Measurements from ENCODE around the gene RNF183.
A peak's percentile ranks its signal among the peaks of the same experiment; 100 is the strongest.
"Not testable (repeated sequence)": the region's sequence is repeated elsewhere in the genome, so short reads cannot be mapped to it uniquely, and the experiment has no call there.

Gene RNF183

GRCh38 chr9:113275157-113276131, 27.7 kb downstream of the RNF183 start, which contains the start of the genes CDC26 and PRPF4:
Gene CDC26, minus strand, starts transcription at chr9:113275572. Its CDS starts 3,065 bp downstream, at chr9:113272507.
Gene PRPF4, plus strand, starts transcription at chr9:113275658. Its CDS starts 86 bp downstream, at chr9:113275744.
- DNase-seq (ENCODE audit: low read depth in 2 of 2, low spot score in 1 of 2): peak; percentile 91 to 94

- DNase-seq (ENCODE audit: low read depth in 2 of 2, low spot score in 1 of 2): no peak
These were observed 28.6 kb downstream of the RNF183 start for GRCh38 chr9:113274474-113275156.

GRCh38 chr9:113269871-113270270, 33.3 kb downstream of the RNF183 start:
- DNase-seq (ENCODE audit: low read depth in 2 of 2, low spot score in 1 of 2): no peak

GRCh38 chr9:113269355-113269754, 33.8 kb downstream of the RNF183 start:
- DNase-seq (ENCODE audit: low read depth in 2 of 2, low spot score in 1 of 2): no peak

GRCh38 chr9:113267911-113268566, 35.1 kb downstream of the RNF183 start:
- no peak for DNase-seq (ENCODE audit: low read depth in 2 of 2, low spot score in 1 of 2)

- DNase-seq (ENCODE audit: low read depth in 2 of 2, low spot score in 1 of 2): no peak
These were observed 37.0 kb downstream of the RNF183 start for GRCh38 chr9:113266174-113266573.

- DNase-seq (ENCODE audit: low read depth in 2 of 2, low spot score in 1 of 2): no peak
These were observed 41.1 kb downstream of the RNF183 start for GRCh38 chr9:113261917-113262671.

GRCh38 chr9:113258282-113258681, 44.9 kb downstream of the RNF183 start:
- no peak for DNase-seq (ENCODE audit: low read depth in 2 of 2, low spot score in 1 of 2)

- no peak for DNase-seq (ENCODE audit: low read depth in 2 of 2, low spot score in 1 of 2)
These were observed 45.3 kb downstream of the RNF183 start for GRCh38 chr9:113257863-113258262.

- DNase-seq (ENCODE audit: low read depth in 2 of 2, low spot score in 1 of 2): no peak
These were observed 47.7 kb downstream of the RNF183 start for GRCh38 chr9:113255438-113255837.

- DNase-seq (ENCODE audit: low read depth in 2 of 2, low spot score in 1 of 2): no peak
These were observed 48.2 kb downstream of the RNF183 start for GRCh38 chr9:113254991-113255390.

- DNase-seq (ENCODE audit: low read depth in 2 of 2, low spot score in 1 of 2): no peak
These were observed 52.4 kb downstream of the RNF183 start for GRCh38 chr9:113250807-113251206.

GRCh38 chr9:113249661-113250060, 53.5 kb downstream of the RNF183 start:
- DNase-seq (ENCODE audit: low read depth in 2 of 2, low spot score in 1 of 2): not testable (repeated sequence)

- no peak for DNase-seq (ENCODE audit: low read depth in 2 of 2, low spot score in 1 of 2)
These were observed 55.5 kb downstream of the RNF183 start for GRCh38 chr9:113247640-113248039.
